NT2/D1 (cell line): Measurements from ENCODE around the gene DYNC1H1.

Source experiments
- SUZ12 ChIP-seq: IDR thresholded peaks from 2 replicates; pipeline ENCODE4 v1.6.1; 2011; ENCODE audit not compliant: insufficient read length, insufficient read depth; ENCODE audit errors: extremely low read depth
- YY1 ChIP-seq: IDR thresholded peaks from 2 replicates; pipeline ENCODE4 v1.6.1; 2011; ENCODE audit not compliant: insufficient read length, insufficient read depth
- ZNF274 ChIP-seq: IDR thresholded peaks from 2 replicates; pipeline ENCODE4 v1.6.1; 2011; ENCODE audit warnings: mild to moderate bottlenecking, low read depth, low read length

- TF ChIP-seq ZNF274: no peak
- no peak for TF ChIP-seq YY1
- TF ChIP-seq SUZ12: no peak
These were observed 54.7 kb downstream of the DYNC1H1 start for GRCh38 chr14:102019006-102019540.
